HT-29 (cell line): ENCODE measurements around the gene TERB1. TPM values are rescaled to one million over a fixed set of nuclear protein-coding genes. Genes with fewer than 3 reads are reported as not detected.

Experiments
- DNase-seq: peaks from one replicate; pipeline ENCODE4 v3.0.0-alpha.2; 2015; ENCODE audit warnings: low spot score
- total RNA-seq: library from RNA; depleted of rRNA; stranded (reverse); fragments of >200 nt; shearing (Covaris generic); gene quantifications from 2 replicates; pipeline ENCODE4 v1.2.3, GENCODE V29; 2014; rRNA removed

TERB1 gene
- total RNA-seq, 1 experiment from 2014 or later = not detected

DNA sequence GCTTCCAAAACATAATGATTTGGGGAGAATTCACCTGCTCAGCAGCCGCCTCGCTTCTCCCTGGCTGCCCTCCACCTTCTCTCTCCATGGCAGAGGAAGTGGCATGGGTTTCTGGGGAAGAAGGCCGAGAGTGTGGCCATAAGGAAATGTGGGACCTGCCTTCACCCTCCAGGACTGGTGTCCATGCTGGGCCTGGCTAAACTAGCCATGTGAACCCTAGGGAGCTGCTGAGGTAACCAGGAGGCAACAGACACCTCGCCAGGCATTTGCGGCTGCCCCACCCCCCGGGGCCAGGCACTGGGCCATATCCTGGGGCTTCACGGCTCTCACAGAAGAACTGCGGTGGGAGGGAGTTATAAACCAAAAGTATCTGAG, 94.9 kb downstream of the TERB1 start:
- DNase-seq = no peak

DNA sequence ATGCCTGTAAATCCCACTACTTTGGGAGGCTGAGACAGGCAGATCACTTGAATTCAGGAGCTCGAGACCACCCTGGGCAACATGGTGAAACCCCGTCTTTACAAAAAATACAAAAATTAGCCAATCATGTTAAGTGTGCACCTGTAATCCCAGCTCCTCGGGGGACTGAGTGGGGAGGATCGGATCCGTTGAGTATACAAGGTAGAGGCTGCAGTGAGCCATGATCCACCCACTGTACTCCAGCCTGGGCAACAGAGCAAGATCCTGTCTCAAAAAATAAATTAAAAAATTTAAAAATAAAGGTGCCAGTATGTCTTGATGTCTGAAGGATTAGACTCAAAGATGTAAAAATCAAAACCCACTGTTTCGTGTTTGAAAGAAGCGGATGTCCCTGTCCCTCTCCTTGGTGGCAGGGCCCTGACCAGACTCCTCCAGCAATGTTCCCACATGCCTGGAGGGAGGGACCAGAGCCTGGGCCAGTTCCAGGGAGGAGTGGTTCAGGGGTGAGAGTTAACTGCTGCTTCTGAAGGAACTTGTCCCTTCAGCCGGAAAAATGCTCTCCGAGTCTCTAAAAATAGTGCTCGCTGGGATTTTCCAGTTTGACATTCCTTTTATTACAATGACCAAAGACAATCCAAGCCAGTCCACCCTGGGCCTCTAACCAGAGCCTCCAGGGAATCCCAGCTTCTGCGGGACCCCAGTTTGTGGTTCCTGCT, 95.4 kb downstream of the TERB1 start:
- no peak for DNase-seq

Other genes with a start within 250 kb of the TERB1 start
- 97.0 and 120 TPM in 2 replicates for gene CKLF, start 249.0 kb downstream of the TERB1 start, total RNA-seq
- gene CMTM1, start 235.1 kb downstream of the TERB1 start, total RNA-seq = 5.8 and 13.9 TPM in 2 replicates
- not detected in 2 replicates for gene CMTM2, start 222.1 kb downstream of the TERB1 start, total RNA-seq
- gene CMTM3, start 196.9 kb downstream of the TERB1 start, total RNA-seq = 2.5 and 4.1 TPM in 2 replicates
- 65.1 and 70.2 TPM in 2 replicates for gene CMTM4, start 104.8 kb downstream of the TERB1 start, total RNA-seq
- 67.3 and 69.2 TPM in 2 replicates for gene DYNC1LI2, start 50.0 kb downstream of the TERB1 start, total RNA-seq
- gene NAE1, start 29.4 kb upstream of the TERB1 start, total RNA-seq = 28.7 and 38.5 TPM in 2 replicates
- not detected in 2 replicates for gene CA7, start 42.8 kb upstream of the TERB1 start, total RNA-seq
- gene PDP2, start 78.9 kb upstream of the TERB1 start, total RNA-seq = 2.8 and 5.3 TPM in 2 replicates
- not detected in 2 replicates for gene CDH16, start 117.3 kb upstream of the TERB1 start, total RNA-seq
- gene RRAD, start 124.0 kb upstream of the TERB1 start, total RNA-seq = 0.08 and 1.7 TPM in 2 replicates
- 242 and 281 TPM in 2 replicates for gene CIAO2B, start 132.8 kb upstream of the TERB1 start, total RNA-seq
- gene CES2, start 133.9 kb upstream of the TERB1 start, total RNA-seq = 47.6 and 54.3 TPM in 2 replicates
- gene CES3, start 159.7 kb upstream of the TERB1 start, total RNA-seq = 1.3 and 3.4 TPM in 2 replicates
- 3.0 and 5.5 TPM in 2 replicates for gene CES4A, start 187.0 kb upstream of the TERB1 start, total RNA-seq
- gene CBFB, start 227.6 kb upstream of the TERB1 start, total RNA-seq = 98.9 and 115 TPM in 2 replicates